Ramos (cell line): ENCODE data around the gene PCDHGC5.

Experiments used
- in situ Hi-C: fragments of 300-500 bp; cut with MboI; formaldehyde crosslinking; loops from one replicate; pipeline ENCODE4 v1.14.3; 2022; ENCODE audit warnings: low sequenced_read_pairs; ENCODE audit not compliant: unreplicated experiment

PCDHGC5 gene

GRCh38 chr5:141489841-141490240, 960 bp downstream of the PCDHGC5 start:
- in situ Hi-C loops, result no loop called here

- in situ Hi-C loops, result no loop called here
These were observed 1.4 kb downstream of the PCDHGC5 start for GRCh38 chr5:141490271-141490670.

GRCh38 chr5:141490771-141491170, 1.9 kb downstream of the PCDHGC5 start:
- in situ Hi-C loops, result no loop called here

DNA sequence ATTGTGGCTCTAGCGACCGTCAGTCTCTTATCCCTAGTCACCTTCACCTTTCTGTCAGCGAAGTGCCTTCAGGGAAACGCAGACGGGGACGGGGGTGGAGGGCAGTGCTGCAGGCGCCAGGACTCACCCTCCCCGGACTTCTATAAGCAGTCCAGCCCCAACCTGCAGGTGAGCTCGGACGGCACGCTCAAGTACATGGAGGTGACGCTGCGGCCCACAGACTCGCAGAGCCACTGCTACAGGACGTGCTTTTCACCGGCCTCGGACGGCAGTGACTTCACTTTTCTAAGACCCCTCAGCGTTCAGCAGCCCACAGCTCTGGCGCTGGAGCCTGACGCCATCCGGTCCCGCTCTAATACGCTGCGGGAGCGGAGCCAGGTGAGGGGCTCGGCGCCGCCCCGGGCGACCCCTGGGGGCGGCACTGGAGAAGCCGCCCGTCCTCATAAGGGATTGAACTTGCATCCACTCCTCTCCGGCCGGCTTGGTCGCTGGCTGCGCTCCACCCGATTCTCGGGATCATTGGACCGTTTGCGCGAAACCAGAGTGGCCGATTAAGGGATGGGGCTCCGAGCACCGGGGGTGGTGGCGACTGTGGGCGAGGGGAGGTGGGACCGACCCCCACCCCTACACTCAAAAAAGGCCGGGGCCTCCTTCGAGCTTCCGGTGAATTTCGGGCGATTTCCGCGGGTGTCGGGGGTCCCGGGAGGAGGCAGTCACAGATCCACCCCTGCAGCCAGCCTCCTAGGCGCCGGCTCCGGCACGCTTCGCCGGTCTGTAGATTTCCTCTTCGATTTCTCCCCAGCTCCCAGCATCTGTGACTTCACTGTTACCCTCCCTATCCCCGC, 2.7 kb downstream of the PCDHGC5 start:
- in situ Hi-C loops, result no loop called here

GRCh38 chr5:141492168-141492885, 3.4 kb downstream of the PCDHGC5 start:
- in situ Hi-C loops, result no loop called here

- in situ Hi-C loops, result no loop called here
These were observed 4.9 kb downstream of the PCDHGC5 start for GRCh38 chr5:141493500-141494422.

DNA sequence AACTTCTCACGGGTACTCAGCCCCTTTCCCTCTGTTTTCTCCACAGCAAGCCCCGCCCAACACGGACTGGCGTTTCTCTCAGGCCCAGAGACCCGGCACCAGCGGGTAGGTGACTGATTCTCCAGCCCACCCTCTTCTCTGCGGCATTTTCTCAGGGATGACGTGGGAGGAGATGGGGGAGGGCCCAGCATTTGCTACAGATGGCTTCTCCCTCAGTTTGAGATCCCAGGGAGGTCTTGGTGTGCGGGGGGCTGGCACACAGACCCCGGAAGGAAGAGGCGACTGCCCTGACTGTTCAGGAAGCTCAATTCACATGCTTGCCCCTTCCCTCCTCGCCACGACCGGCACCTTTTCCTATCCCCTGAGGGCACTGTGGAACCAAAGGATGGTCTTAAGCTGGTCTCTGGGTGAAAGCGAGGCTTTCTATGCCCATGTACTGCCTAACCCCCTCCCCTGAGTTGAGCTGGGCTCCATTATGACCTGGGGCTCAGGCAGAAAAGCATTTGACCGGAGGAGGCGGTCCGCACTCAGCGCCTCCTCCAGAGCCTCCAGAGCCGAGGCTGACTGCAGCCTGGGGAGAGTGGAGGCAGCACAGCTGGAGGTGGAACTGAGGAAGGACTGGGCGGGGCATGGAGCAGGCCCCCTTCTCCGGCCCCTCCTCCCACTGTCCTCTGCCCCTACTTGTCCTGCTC, 6.0 kb downstream of the PCDHGC5 start:
- in situ Hi-C loops, result no loop called here

- in situ Hi-C loops, result no loop called here
These were observed 6.6 kb downstream of the PCDHGC5 start for GRCh38 chr5:141495453-141495811.

GRCh38 chr5:141496038-141496437, 7.2 kb downstream of the PCDHGC5 start:
- in situ Hi-C loops, result no loop called here

GRCh38 chr5:141501761-141502160, 12.9 kb downstream of the PCDHGC5 start:
- in situ Hi-C loops, result no loop called here

- in situ Hi-C loops, result no loop called here
These were observed 14.8 kb downstream of the PCDHGC5 start for GRCh38 chr5:141503681-141504080.

- in situ Hi-C loops, result no loop called here
These were observed 15.3 kb downstream of the PCDHGC5 start for GRCh38 chr5:141504216-141504615.

DNA sequence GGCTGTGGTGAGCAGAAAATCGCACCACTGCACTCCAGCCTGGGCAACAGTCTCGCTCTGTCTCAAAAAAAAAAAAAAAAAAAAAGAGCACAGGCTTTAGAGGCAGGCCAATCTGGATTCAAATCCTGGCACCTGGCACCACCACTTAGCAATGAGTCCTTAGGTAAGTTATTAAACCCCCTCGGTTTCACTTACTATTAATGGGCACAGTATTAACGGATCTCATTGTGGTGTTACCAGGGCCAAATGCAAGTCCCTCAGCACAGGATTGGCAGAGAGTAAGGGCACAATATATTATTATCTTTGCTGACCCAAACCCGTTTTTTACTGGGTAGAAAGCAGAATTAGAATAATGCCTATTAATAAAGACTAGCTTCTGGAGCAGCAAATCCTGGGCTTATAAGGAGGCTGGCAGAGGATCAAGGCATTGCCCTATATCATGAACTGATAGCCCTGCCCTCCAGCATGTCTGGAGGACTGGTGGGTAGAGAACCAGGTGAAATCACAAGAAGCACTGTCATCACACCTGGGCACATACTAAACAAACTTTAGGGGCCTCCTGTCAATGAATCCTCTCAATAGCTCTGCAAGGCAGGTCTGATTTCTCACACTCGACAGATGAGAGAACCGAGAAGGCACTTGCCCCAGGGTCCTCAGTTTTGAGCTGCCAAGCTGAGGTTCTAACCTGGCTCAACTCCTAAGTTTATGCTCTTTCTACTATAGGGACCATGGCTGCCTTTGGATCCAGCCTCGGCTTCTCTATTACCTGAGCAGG, 17.7 kb downstream of the PCDHGC5 start:
- in situ Hi-C loops, result no loop called here

DNA sequence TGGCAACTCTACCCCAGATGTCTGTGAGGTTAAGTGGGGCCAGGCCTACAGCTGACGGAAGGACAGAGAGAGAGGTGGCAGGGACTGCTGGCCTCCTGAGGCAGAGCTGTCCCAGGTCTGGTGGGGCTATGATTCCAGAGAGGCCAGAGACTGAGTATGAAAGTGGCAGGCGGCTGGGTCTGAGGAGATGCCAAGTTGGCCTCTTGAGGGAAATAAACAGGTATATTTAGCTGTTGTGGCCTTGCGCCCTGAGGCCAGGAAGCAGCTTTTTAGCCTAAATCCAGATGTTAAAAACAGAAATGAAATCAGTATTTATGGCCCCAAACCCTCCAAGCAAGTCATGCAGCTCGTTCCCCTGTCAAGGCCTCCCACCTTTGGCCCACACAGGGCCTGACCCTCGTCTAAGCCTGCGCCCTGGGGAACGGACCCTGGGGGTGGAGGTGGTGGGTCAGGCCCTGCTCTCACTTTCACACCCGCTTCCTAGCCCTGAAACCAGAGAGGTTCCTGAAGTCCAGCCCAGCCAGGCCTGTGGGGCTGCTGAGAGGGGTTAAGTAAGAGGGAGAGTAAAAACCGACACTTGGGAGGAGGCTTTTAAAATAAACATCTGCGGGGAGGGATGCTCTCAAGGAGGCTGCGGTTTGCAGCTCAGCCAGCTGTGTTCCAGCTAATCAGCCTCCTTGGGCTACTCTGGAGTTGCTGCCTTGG, 18.7 kb downstream of the PCDHGC5 start:
- in situ Hi-C loops, result no loop called here

GRCh38 chr5:141508440-141508797, 19.5 kb downstream of the PCDHGC5 start:
- in situ Hi-C loops, result no loop called here

GRCh38 chr5:141508798-141509611, 20.1 kb downstream of the PCDHGC5 start:
- in situ Hi-C loops, result no loop called here

DNA sequence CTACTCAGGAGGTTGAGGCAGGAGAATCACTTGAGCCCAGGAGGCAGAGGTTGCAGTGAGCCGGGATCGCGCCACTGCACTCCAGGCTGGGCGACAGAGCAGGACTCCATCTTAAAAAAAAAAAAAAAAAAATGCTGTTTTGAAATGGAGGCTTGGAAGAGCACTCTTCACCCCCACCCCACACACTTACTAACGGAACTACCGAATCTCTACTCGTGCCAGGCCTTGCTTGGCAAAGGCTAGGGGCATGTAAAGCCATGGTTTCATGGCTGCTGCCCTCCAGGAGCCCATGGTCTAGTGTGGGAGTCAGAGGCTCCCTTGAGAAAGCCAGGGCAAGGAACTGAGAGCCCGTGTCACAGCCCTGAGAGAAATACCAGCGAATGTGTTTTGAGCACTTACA, 21.3 kb downstream of the PCDHGC5 start:
- in situ Hi-C loops, result no loop called here
